K562 treated with DMSO at 1 percent for 12 hours (cell line): Measurements from ENCODE around the gene HOXB9. TPM values are rescaled to one million over a fixed set of nuclear protein-coding genes. Genes with fewer than 3 reads are reported as not detected.

Experiments used
- total RNA-seq: library from RNA; unstranded; fragments of 300-600 nt; gene quantifications from 2 replicates; pipeline ENCODE4 v1.2.3, GENCODE V29; 2022; ENCODE audit not compliant: insufficient read depth

Gene HOXB9
- total RNA-seq: 103 and 184 TPM in 2 replicates

DNA sequence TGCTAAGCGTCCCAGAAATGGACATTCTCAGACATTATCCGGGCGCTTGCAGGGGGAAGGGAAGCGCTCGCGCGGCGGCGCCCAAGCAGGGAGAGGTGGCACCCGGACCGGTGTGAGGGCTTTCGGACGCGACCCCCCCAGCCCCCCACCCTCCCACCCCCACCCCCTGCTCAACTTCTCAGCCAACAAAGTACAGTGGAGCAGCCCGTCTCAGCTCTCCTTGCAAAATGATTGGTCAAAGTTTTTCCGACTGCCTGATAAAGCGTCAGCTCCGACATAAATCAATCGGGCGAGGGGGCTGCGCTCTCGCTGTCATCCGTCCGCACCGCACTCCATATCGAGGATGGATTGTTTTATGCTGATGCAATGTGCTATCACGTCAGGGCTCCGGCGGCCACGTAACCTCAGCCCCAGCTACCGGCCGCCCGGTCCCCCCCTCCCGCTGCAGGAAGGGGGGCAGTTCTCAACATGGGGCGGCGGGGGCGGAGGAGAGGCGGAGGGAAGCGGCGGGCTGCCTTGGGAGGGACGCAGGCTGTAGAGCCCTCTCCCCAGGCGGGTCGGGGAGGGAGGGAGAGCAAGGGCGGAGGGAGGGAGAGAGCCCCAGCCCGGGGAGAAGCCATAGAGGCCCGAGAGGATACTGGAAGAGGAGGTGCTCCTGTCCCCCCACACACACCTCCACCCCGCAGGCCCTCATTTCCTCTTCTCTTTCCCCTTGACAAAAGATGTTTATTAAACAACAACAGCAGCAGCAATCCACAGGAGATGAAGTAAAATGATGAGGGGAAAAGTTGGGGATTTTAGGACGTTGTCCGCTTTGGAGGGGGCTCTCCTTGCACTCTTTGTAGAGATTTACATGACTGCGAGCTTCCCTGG is at the start of gene HOXB9:
TSS of gene HOXB9 (minus strand) at position 114 of the 873 bp plus-strand sequence. CDS start at position 25, 89 bp downstream.

DNA sequence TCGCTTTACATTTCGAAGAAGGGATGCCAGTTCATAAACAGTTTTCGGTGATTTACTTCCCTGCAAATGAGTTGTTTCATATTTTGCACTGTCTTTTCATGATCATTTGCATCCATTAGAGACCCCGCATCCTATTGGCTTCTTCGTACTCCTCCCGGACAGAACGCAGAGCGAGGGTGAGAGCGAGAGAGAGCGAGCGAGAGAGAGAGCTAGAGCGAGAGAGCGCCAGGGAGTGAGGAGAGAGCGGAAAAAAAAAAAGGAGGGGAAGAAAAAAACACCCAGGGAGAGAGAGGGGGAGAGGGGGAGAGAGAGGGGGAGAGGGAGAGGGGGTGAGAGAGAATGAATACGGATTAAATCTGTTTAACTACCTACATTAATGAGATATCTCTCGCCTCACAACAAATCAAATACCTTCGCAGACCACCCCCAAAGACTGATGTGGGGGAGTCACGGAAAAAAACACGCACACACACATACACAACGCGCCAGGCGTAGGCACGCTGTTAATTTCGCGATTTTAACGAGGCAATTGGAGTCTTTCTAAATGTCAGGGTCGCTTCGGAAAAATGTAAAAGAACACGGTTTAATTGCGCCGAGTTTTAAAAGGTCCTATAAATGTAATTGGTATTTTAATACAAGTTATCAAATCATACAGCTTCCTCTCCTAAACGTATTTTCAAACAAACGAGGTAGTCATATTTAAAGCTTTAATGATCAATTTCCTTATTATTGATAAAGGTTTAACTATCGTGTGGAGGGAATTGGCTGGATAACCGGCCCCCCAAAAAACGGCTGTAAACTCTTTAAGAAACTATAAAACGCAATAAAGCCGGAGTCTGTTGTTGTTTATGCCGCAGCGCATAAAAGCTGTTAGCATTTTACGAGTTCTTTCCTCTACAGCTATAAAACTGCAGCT is 10.9 kb downstream of the HOXB9 start, which contains the start of gene HOXB8:
TSS of gene HOXB8 (minus strand) at position 246 of the 916 bp plus-strand sequence. CDS start 588 bp downstream, outside the sequence.

DNA sequence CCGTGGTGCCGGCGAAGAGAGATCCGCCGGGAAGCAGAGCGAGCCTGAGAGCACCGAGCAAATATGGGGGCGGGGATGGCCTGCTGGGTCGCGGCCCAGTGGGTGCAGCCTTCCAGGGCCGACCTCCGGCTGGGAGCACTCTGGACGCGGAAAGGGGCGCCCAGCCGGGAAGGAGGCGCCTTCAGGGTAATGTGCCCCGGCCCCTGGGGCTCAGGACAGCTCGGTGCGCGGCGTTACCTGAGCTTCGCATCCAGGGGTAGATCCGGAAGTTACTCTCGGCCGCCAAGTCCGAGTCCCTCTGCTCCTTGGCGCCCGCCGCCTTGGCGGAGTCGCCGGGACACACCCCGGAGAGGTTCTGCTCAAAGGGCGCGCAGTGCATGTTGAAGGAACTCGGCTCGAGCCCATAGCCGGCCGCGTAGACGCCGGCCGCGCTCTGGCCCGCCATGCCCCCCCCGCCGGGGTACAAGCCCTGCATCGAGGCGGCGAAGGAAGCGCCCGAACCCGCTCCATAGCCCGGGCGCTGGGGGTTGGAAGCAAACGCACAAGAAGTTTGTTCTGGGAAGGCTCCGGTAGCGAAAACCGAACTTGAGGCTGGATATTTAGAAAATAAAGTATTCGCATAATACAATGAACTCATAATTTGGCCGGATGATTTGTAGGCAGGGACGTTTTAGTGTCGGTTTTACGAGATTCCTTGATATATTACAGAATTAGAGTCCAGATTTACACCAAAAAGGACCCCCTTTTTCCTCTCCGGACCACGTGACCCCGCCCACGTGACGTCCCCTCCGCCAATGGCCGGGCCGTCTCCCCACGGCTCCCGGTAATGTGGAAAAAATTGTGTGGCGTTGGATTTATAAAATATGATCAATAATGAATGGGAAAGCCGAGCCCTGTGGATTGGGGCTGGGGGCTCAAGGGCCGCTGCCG is 15.6 kb downstream of the HOXB9 start, which contains the start of gene HOXB7:
TSS of gene HOXB7 (minus strand) at position 736 of the 930 bp plus-strand sequence. CDS start at position 637, 99 bp downstream.

DNA sequence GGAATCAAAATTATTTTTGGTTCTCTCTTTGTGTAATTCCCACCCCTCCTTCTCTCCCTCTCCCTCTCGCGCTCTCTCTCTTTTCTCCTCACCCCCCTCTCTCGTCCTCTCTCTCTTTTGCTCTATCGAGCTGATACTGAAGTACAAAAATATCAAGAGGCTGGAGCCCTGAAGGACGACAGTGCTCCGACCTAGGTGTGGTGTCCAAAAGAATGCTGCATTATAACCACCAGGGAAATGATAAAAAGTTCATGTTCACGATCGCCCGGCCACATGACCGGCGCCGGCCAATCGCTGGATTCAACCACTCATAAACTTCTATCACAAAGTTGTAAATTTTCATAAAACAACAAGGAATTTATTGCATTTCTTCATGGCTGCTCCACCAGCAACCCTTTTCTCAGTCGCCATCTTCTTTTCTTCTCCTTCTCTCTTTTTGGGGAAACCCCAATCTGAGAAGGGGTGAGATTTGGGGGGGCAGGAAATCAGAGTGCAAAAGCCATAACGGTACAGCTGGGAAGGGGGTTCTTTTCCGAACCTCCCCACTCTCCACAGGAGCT is 21.3 kb downstream of the HOXB9 start, which contains the start of gene HOXB6:
TSS of gene HOXB6 (minus strand) at position 217 of the 560 bp plus-strand sequence. CDS start 6,836 bp downstream, outside the sequence.

DNA sequence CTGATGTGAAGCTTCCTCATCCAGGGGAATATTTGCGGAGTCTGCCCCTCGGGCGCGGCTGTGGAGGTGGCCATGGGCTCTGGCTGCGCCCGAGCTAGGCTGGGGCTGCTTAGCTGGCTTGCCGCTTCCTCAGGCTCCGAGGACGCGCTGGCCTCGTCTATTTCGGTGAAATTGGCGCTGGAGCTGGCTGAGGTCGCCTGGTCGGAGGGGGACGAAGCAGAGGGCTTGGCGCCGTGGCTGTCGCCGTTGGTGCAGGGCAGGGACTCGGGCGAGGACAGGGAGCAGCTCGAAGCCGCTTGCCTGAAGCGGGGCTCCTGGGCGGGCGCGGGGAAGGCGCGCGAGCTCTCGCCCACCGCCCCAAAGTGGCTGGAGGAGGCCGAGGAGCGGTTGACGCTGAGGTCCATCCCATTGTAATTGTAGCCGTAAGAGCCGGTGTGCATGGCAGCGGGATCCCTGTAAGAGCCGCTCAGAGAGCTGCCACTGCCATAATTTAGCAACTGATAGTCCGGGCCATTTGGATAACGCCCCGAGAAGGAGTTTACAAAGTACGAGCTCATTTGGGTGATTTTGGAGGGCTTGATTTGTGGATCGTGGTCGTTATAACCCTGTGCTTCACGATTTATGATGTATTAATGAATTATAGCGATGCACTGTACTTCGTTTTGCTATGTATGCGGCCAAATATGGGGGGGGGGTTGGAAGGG is 32.9 kb downstream of the HOXB9 start, which contains the start of gene HOXB5:
TSS of gene HOXB5 (minus strand) at position 654 of the 704 bp plus-strand sequence. CDS start at position 557, 97 bp downstream.

DNA sequence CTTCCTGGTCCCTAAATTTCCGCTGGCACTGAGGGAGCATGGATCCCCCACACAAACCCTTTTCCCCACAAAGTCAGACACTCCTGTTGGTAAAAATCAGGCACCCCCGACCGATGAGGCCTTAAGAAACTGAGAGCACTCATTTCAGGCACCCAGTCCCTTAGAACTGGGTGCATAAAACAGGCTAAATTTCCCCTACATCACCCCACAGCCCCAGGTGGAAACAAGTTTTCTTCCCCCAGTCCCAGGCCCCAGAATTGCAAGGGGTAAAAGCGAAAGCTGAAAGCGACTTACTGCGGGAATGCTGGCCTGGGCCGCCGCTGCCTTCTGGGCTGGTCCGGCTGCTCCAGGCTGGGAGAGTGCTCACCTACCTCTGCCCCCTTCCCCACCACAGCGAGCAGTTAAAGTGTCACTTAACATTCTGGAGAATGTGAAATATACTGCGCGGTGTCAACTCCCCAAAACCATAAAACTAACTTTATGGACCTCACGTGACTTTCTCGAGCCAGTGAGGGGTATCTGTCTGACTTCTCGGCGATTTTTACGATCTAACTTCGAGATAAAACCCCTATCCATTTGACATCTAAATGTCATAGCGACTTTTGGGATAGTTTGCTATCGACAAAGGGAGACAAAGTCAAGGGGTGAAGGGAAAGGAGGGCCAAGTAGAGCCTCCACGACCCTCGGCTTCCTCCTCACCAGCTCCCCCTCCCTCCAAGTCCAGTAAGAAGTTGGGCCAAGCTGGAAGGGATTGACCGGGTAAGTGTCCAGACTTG is 36.1 kb downstream of the HOXB9 start, which contains the start of gene HOXB3:
TSS of gene HOXB3 (minus strand) at position 411 of the 776 bp plus-strand sequence. CDS start 37,767 bp downstream, outside the sequence.

DNA sequence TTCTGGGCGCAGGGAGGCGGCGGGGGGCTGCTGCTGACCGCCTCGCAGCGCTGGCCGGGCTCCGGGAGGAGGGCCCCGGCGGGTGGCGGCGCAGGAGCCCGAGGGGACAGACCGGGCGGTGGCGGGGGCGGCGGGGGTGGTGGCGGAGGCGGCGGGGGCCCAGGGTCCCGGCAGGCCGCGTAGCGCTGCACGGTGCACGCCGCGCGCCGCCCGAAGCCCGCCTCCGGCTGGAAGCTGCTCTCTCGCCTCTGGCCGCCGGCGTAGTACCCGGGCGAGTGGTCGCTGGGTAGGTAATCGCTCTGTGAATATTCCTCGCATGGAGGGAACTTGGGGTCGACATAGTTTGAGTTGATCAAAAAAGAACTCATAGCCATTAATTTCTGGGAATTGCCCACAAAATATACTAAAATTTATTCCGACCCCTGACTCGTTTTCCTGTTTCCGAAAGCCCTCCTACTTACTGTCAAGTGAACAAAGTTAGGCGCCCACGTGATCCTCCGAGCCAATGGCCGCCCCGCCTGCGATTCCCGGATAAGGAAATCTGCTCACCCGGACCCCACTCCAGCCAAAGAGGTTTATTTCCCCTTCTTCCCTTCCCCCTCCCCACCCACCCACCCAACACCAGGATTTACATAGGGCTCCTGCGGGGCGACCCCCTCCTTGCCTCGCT is 48.1 kb downstream of the HOXB9 start, which contains the start of gene HOXB4:
TSS of gene HOXB4 (minus strand) at position 405 of the 670 bp plus-strand sequence. CDS start at position 374, 31 bp downstream.

Other genes starting within 250 kb of the HOXB9 start
- gene SKAP1, start 196.1 kb downstream of the HOXB9 start, total RNA-seq: 1.8 TPM in 1 of 2 replicates, not detected in the other
- gene HOXB1, start 95.3 kb downstream of the HOXB9 start, total RNA-seq: not detected in 2 replicates
- gene HOXB2, start 81.2 kb downstream of the HOXB9 start, total RNA-seq: 79.5 and 94.6 TPM in 2 replicates
- gene HOXB4, start 48.0 kb downstream of the HOXB9 start, total RNA-seq: 13.6 and 20.0 TPM in 2 replicates
- gene HOXB3, start 36.1 kb downstream of the HOXB9 start, total RNA-seq: 15.0 and 35.7 TPM in 2 replicates
- gene HOXB5, start 32.6 kb downstream of the HOXB9 start, total RNA-seq: 3.7 and 9.2 TPM in 2 replicates
- 15.2 and 16.0 TPM in 2 replicates for gene HOXB6, start 21.4 kb downstream of the HOXB9 start, total RNA-seq
- 21.9 and 23.0 TPM in 2 replicates for gene HOXB7, start 15.3 kb downstream of the HOXB9 start, total RNA-seq
- gene HOXB8, start 11.1 kb downstream of the HOXB9 start, total RNA-seq: 21.9 and 37.9 TPM in 2 replicates
- not detected in 2 replicates for gene PRAC1, start 96.2 kb upstream of the HOXB9 start, total RNA-seq
- not detected in 2 replicates for gene PRAC2, start 96.8 kb upstream of the HOXB9 start, total RNA-seq
- gene HOXB13, start 102.4 kb upstream of the HOXB9 start, total RNA-seq: not detected in 2 replicates
- gene TTLL6, start 190.9 kb upstream of the HOXB9 start, total RNA-seq: not detected in 2 replicates
- 48.6 and 84.9 TPM in 2 replicates for gene CALCOCO2, start 204.7 kb upstream of the HOXB9 start, total RNA-seq